Fibroblast of the aortic adventitia (primary cell): ENCODE results near the gene OTUB1. TPM values are rescaled to one million over a fixed set of nuclear protein-coding genes. Genes with fewer than 3 reads are reported as not detected.

Experiments
- DNase-seq: peaks from one replicate; pipeline ENCODE4 v3.0.0-alpha.2; 2010; ENCODE audit warnings: low read depth
- H3K4me3 ChIP-seq: 2 replicates; pipeline ENCODE4 v1.5.1; 2011; ENCODE audit warnings: low read depth, mild to moderate bottlenecking, control low read depth, low read length, moderate library complexity
- total RNA-seq: library from RNA; depleted of rRNA; stranded (reverse); fragments of >200 nt; gene quantifications from 2 replicates; pipeline ENCODE4 v1.2.3, GENCODE V29; 2012; ENCODE audit warnings: low replicate concordance
- TF ChIP-seq, protein P1 (sequence below): IDR thresholded peaks from 2 replicates; pipeline ENCODE4 v1.5.1; 2011; ENCODE audit warnings: mild to moderate bottlenecking, low read length, control low read depth, inconsistent platforms; ENCODE audit not compliant: insufficient read depth

OTUB1 gene
- total RNA-seq, 1 donor: 32.4 TPM

DNA sequence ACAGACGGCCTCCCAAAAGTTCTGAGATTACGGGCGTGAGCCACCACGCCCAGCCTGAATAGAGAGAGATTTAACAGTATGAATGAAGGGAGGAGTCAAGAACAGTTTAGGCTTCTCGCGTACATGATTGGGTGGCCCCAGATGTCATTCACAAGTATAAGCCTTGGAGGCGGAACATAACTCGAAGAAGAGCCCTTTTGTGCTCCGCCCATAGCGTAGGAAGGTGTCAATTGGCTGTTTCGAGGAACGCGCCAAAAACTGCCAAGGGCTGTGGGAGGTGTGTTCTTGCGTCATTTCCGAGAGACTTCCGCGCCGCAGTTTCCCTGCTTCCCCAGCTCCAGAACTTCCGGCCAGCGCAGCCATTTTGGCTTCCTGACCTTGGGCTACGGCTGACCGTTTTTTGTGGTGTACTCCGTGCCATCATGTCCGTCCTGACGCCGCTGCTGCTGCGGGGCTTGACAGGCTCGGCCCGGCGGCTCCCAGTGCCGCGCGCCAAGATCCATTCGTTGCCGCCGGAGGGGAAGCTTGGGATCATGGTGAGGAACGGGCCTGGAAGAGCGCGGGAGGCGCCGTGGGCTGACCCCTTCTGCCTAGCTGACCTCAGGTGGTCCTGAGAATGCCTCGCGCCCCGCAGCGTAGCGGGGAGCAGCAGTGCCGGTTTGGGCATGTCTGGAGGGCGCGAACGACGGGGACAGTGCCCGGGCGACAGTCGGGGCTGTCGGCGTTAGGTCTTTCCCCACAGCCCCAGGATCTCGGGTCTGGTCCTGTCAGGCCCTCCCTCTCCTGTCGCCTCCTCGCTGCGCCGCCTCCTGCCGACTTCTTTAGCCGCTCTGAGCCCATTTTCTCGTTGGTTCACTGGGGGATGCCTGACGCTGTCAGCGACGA lies 11.7 kb upstream of the OTUB1 start, which contains the start of gene COX8A:
COX8A (plus strand) TSS at position 362 of the 885 bp plus-strand sequence; CDS start at position 423, 61 bp downstream.
- peak within 1 kb of the TSS; percentile 97 for H3K4me3 ChIP-seq
- peak; percentile 100 for DNase-seq
- TF ChIP-seq, protein P1, sequence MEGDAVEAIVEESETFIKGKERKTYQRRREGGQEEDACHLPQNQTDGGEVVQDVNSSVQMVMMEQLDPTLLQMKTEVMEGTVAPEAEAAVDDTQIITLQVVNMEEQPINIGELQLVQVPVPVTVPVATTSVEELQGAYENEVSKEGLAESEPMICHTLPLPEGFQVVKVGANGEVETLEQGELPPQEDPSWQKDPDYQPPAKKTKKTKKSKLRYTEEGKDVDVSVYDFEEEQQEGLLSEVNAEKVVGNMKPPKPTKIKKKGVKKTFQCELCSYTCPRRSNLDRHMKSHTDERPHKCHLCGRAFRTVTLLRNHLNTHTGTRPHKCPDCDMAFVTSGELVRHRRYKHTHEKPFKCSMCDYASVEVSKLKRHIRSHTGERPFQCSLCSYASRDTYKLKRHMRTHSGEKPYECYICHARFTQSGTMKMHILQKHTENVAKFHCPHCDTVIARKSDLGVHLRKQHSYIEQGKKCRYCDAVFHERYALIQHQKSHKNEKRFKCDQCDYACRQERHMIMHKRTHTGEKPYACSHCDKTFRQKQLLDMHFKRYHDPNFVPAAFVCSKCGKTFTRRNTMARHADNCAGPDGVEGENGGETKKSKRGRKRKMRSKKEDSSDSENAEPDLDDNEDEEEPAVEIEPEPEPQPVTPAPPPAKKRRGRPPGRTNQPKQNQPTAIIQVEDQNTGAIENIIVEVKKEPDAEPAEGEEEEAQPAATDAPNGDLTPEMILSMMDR: peak; percentile 16

DNA sequence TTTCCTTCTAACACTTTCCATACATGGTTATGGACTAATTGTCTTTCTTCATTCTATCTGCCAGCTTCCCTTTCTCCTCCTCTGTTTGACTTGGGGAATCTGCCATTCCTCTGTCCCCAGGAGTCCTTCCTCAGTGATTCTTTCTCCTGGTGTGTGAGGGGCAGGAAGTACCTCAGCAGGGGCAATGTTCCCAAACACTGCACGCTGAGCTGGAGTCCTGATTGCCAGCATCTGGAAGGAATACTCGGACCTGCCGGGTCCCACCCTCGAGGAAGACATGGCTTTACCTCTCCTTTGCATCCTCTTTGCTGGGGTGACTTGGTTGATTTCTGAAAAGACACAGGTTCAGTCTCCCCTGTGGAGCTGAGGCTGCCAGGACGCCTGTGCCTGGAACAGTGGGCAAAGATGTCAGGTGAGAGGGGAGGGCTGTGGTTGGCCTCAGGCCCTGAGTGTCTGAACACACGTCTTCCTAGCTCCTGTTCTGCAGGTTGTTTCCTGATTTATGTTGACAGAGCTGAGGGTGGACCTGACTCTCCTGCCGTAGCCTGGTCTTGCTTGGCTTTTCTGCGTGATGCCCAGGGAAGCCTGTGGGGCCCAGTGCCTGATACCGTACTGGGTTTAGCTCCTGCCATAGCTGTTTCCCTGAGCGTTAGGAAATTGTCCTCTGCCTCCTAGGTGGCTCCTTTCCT lies 7.5 kb upstream of the OTUB1 start:
- TF ChIP-seq, protein P1: no peak
- H3K4me3 ChIP-seq: no peak overlapping the region
- DNase-seq: no peak

DNA sequence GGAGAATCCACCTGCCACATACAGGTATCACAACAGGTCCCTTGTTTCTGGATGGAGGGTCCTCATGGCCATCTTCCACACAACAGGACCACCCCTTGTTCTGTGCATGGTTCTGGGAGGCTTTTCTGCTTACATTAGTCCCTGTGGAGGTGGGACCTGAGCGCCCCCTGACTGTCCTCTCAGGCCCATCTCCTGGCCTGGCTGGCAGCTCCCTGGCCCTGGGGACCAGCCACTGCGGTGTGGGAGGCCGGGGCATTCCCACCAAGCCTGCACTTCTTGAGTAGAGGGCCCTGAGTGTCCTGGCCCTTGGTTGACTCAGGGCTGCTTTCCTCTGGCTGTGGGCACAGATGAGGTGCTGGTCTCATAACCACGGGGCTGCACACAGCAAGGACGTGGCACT lies 6.8 kb upstream of the OTUB1 start:
- TF ChIP-seq, protein P1: no peak
- no peak for DNase-seq
- H3K4me3 ChIP-seq: no peak overlapping the region

DNA sequence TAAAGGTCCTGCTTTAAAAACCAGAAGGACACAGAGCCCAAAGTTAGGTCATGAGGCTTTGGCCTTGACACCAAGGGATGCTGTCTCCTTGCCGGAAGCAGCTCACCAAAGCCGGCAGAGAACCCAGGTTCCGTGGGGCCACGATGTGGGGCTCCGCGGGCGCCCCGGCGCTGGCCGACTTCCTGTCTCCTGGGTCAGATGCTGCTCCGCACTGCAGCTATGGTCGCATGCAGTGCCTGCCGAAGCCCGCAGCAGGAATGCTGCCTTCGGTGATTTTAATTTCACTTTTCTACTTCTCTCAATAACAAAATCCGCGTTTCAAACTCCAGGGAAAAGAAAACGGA lies 454 bp upstream of the OTUB1 start:
- no peak for DNase-seq

DNA sequence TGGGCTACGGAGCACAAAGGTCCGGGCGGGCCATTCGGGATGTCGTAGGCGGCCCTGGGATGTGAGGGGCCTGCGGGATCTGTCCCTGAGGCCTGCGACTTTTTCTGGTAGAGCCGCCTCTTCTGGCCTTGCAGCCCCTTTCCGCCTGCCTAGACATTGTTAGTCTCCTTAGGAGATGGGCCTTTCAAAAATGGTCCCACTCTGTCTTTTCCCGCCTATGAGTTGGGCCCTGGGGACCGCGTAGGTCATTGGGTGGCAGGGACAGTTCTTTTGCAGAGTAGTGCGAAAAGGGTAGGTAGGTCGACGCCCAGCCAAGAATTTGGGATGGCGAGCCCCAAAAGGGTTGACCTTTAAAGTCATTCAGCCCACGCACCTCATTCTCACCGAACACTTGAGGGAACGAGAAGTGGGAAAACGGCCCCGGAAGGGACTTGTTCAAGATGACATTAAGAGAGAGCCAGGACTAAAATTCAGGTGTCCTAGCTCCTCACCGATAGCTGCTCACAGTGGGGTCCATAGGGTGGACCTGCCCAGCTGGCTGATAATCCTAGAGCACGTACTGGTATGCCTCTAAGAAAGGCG lies 785 bp downstream of the OTUB1 start:
- peak overlapping the region; percentile 91 for H3K4me3 ChIP-seq
- no peak for DNase-seq
- TF ChIP-seq, protein P1: no peak

More for the DNA sequence above, 454 bp upstream of the OTUB1 start:
- H3K4me3 ChIP-seq: peak overlapping the region; percentile 91
- TF ChIP-seq, protein P1: no peak

DNA sequence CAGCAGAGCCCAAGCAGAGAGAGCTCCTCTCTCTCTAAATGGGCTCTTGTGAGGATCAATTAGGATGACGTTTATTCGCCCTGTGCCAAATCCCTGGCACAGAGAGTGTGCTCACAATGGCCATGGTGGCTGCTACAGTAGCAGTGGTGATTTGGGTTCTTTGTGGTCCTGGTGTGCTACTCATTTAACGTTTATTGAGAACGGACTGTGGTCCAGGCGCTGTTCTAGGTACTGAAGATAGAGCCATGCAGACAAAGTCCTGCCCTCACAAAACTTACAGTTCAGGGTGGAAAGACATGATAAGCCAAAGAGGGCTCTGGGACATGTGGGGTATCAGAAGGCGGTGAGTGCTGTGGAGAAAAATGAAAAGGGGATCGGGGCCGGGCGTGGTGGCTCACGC lies 5.3 kb downstream of the OTUB1 start:
- no peak overlapping the region for H3K4me3 ChIP-seq
- DNase-seq: no peak
- TF ChIP-seq, protein P1: no peak
